ENCODE measurements around the gene OR4A47.
"Not testable (repeated sequence)": the region's sequence is repeated elsewhere in the genome, so short reads cannot be mapped to it uniquely, and the experiment has no call there.

OR4A47 gene, protein sequence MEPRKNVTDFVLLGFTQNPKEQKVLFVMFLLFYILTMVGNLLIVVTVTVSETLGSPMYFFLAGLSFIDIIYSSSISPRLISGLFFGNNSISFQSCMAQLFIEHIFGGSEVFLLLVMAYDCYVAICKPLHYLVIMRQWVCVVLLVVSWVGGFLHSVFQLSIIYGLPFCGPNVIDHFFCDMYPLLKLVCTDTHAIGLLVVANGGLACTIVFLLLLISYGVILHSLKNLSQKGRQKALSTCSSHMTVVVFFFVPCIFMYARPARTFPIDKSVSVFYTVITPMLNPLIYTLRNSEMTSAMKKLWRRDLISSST

DNA sequence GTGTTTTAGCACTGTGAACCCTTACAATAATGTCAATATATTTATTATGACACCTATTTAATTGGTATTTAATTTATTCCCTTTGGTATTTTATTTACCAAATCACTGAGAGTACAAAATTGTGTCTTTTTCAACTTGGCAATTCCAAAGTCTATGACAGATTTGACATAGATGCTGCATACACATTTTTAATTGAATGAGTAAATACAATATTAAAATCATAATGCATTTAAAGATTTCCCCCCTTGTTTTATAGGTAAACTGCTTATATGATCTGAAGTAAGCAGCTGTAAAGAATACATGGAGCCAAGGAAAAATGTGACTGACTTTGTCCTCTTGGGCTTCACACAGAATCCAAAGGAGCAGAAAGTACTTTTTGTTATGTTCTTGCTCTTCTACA is at the start of gene OR4A47:
OR4A47 (plus strand) TSS at position 301 of the 400 bp plus-strand sequence; CDS start at position 301, 0 bp downstream.
- DNase-seq (ENCODE audit: low spot score), result not testable (repeated sequence)

DNA sequence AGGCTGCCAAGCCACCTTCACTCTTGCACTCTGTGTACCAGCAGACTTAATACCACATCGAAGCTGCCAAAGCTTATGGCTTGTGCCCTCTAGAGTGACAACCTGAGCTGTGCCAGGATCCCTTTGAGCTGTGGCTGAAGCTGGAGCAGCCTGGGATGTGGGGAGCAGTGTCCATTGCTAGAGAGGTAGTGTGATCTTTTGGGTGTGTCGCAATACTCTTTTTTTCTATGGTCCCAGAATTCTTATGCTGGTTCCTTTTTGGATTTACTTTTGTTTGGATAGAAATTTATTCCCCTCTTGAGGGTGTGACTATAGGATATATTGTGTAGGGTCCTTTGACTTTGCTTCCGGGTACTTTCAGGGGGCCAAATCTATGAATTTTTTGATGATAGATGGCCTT is 32.7 kb upstream of the OR4A47 start:
- DNase-seq (ENCODE audit: low spot score), result not testable (repeated sequence)

DNA sequence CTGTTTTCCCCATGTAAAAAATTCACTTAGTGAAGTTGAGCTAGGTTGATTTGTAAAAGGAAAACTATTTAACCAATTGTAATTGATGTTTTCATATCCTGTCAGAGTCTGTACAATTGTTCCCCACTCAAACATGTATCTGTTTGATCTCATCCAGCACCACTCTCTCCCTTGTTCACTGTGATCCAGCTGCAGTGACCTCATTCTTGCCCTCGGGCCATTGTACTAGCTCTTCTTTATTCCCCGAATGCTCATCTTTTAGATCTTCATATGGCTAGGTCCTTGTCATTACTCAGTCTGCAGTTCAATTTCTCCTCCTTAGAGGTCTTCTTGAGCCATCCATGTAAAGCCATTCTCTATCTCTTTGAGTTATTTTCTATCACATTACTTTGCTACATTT is 14.6 kb upstream of the OR4A47 start:
- not testable (repeated sequence) for DNase-seq (ENCODE audit: low spot score)

DNA sequence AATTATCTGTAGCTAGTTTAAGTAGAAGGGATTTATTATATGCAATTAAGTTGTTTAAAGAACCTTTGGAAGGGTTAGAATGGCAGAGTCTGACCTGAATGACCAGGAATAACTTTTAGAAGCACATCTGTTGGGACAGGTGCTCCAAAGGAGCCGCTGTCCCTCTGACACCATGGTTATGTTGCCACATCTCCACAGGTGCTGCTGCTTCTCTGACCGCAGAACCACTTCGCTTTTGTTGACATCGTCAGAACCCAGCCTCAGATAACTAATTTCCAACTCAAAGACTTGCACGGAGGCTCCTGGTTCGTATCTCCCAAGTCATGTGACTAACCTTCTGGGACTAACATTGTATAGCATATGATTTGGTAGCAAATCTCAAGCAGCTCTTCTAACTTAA is 13.9 kb upstream of the OR4A47 start:
- not testable (repeated sequence) for DNase-seq (ENCODE audit: low spot score)

DNA sequence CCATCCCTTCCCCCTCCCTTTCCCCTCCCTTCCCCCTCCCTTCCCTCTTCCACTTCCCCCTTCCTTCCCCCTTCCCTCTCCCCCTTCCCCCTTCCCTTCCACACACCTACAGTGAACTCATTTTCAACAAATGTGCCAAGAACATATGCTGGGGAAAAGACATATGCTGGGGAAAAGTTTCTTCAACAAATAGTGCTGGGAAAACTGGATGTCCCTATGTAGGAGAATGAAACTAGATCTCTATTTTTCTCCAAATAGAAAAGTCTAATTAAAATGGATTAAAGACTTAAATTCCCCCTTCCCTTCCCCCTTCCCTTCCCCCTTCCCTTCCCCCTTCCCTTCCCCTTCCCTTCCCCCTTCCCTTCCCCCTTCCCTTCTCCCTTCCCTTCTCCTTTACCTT is 17.6 kb downstream of the OR4A47 start:
- DNase-seq (ENCODE audit: low spot score), result not testable (repeated sequence)

DNA sequence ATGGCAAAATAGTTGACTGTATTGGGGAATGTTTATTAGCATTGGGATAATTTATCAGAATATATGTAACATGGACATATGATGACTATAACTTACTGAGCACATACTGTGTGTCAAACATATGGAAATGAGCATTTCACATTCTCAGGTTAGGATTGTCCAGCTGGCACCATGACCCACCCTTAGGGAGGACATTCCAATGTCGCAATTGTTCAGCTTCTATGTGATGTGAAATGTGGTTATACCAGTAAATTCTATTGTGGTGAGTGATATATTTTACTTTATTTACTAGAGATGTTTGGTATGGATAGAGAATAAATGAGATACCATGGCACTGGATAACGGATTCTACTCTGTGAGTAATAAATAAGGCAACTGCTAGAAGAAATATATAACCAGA is 50.4 kb downstream of the OR4A47 start:
- no peak for DNase-seq (ENCODE audit: low spot score)

Measured in HuH-7.5 (cell line).